Colonic mucosa (tissue), 4 donors: ENCODE data around the gene CD80. TPM values are rescaled to one million over a fixed set of nuclear protein-coding genes. Genes with fewer than 3 reads are reported as not detected.

Experiments
- DNase-seq: peaks from one replicate; pipeline ENCODE4 v3.0.0-alpha.2; 2020
- H3K27ac ChIP-seq: fragments of 200-600 bp; one replicate; pipeline ENCODE4 v1.8.0; 2021
- H3K27me3 ChIP-seq: fragments of 200-600 bp; one replicate; pipeline ENCODE4 v1.8.0; 2021
- H3K36me3 ChIP-seq: fragments of 200-600 bp; one replicate; pipeline ENCODE4 v1.8.0; 2021
- H3K4me1 ChIP-seq: fragments of 200-600 bp; one replicate; pipeline ENCODE4 v1.8.0; 2021; ENCODE audit warnings: mild to moderate bottlenecking
- H3K4me3 ChIP-seq: fragments of 200-600 bp; one replicate; pipeline ENCODE4 v1.8.0; 2021
- H3K9ac ChIP-seq, 2 donors: one replicate each; pipeline ENCODE4 v1.7.0; 2013; ENCODE audit warnings: control low read depth in 2 of 2, low read depth in 2 of 2, low read length in 2 of 2
- H3K9me3 ChIP-seq: fragments of 200-600 bp; one replicate; pipeline ENCODE4 v1.8.0; 2021
- CTCF ChIP-seq: fragments of 200-600 bp; IDR thresholded peaks from one replicate; pipeline ENCODE4 v1.8.0; 2022; ENCODE audit warnings: antibody characterized with exemption, mild to moderate bottlenecking
- intact Hi-C: fragments of 100-400 bp; cut with DNase I; formaldehyde crosslinking; loops from one replicate; pipeline ENCODE4 v1.14.1; 2022
- total RNA-seq, 2 donors: library from RNA; stranded (reverse); fragmentation: NEBNext Ultra II Directional in 1 of 2; extraction: Animal tissue kit (Norgen Biotek cat#: 25700) in 1 of 2; gene quantifications; one replicate each; pipeline ENCODE4 v1.2.1, GENCODE V29; 2021
- donor health status: healthy.
- donor health status: DM: no; HTN: no; CAD: no.
- donor health status: DM: no; HTN: no; CAD: no.

The CD80 gene
- total RNA-seq, 2 donors from 2014 or later: 0.29 to 0.30 TPM

GRCh38 chr3:119490153-119490552 lies 69.3 kb downstream of the CD80 start:
- no peaks in the 10 kb centered on the region for H3K4me1 ChIP-seq
- H3K9ac ChIP-seq: no peak overlapping the region
- H3K27me3 ChIP-seq: no peaks in the 10 kb centered on the region
- intact Hi-C loops: no loop called here
- H3K4me3 ChIP-seq: no peak overlapping the region
- TF ChIP-seq CTCF: no peak
- no peak for DNase-seq
- H3K36me3 ChIP-seq: no peaks in the 10 kb centered on the region
- no peak overlapping the region for H3K27ac ChIP-seq
- H3K9me3 ChIP-seq: no peaks in the 10 kb centered on the region

- intact Hi-C loops: no loop called here
- TF ChIP-seq CTCF: no peak
- Histone ChIP-seq H3K27me3 (no peaks in the 10 kb centered on the region), H3K36me3 (no peaks in the 10 kb centered on the region), H3K9ac (no peak overlapping the region), H3K27ac (no peak overlapping the region), H3K4me1 (no peaks in the 10 kb centered on the region), H3K4me3 (no peak overlapping the region), H3K9me3 (no peaks in the 10 kb centered on the region)
- DNase-seq: no peak
Observed at GRCh38 chr3:119485563-119485962, 73.9 kb downstream of the CD80 start.

GRCh38 chr3:119483101-119483500 lies 76.3 kb downstream of the CD80 start:
- Histone ChIP-seq H3K9ac (no peak overlapping the region), H3K4me1 (no peaks in the 10 kb centered on the region), H3K27ac (no peak overlapping the region), H3K9me3 (no peaks in the 10 kb centered on the region), H3K36me3 (no peaks in the 10 kb centered on the region), H3K27me3 (no peaks in the 10 kb centered on the region), H3K4me3 (no peak overlapping the region)
- intact Hi-C loops: no loop called here
- no peak for DNase-seq
- no peak for TF ChIP-seq CTCF

GRCh38 chr3:119481079-119481478 lies 78.3 kb downstream of the CD80 start:
- no peak for TF ChIP-seq CTCF
- DNase-seq: no peak
- Histone ChIP-seq H3K9ac (no peak overlapping the region), H3K27me3 (no peaks in the 10 kb centered on the region), H3K9me3 (no peaks in the 10 kb centered on the region), H3K4me1 (no peaks in the 10 kb centered on the region), H3K36me3 (no peaks in the 10 kb centered on the region), H3K27ac (no peak overlapping the region), H3K4me3 (no peak overlapping the region)
- intact Hi-C loops: no loop called here

Other genes starting within 250 kb of the CD80 start
- gene TMEM39A, start 96.0 kb downstream of the CD80 start, total RNA-seq: 10 to 100 TPM; 37.4 to 48.8 TPM
- 10 to 100 TPM; 11.2 to 14.8 TPM for gene POGLUT1, start 90.7 kb downstream of the CD80 start, total RNA-seq
- gene TIMMDC1, start 61.1 kb downstream of the CD80 start, total RNA-seq: 100 to 1,000 TPM in 1 of 2 donors, 10 to 100 TPM in 1; 88.6 to 128 TPM
- gene ADPRH, start 19.9 kb upstream of the CD80 start, total RNA-seq: 1 to 10 TPM; 2.0 to 3.3 TPM
- gene PLA1A, start 38.3 kb upstream of the CD80 start, total RNA-seq: 1 to 10 TPM in 1 of 2 donors, under 1 TPM in 1; 0.58 to 1.3 TPM
- gene POPDC2, start 101.0 kb upstream of the CD80 start, total RNA-seq: 10 to 100 TPM in 1 of 2 donors, 1 to 10 TPM in 1; 1.3 to 26.3 TPM
- gene COX17, start 117.8 kb upstream of the CD80 start, total RNA-seq: 10 to 100 TPM; 53.5 to 64.5 TPM
- under 1 TPM; 0.57 to 0.61 TPM for gene CFAP91, start 143.4 kb upstream of the CD80 start, total RNA-seq
- gene NR1I2, start 222.5 kb upstream of the CD80 start, total RNA-seq: 10 to 100 TPM; 58.4 to 70.4 TPM